Right renal pelvis (tissue), 4 donors: ENCODE measurements around the gene SH2D2A. TPM values are rescaled to one million over a fixed set of nuclear protein-coding genes. Genes with fewer than 3 reads are reported as not detected.

Experiments used
- DNase-seq, 4 donors: peaks; one replicate each; pipeline ENCODE4 v3.0.0-alpha.2; 2013; ENCODE audit warnings: low read depth in 4 of 4, low spot score in 3 of 4, missing footprints in 1 of 4
- polyA plus RNA-seq, 4 donors: library from polyadenylated mRNA; unstranded; fragments of 120-200 nt; gene quantifications; one replicate each; pipeline ENCODE4 v1.2.1, GENCODE V29; 2013; ENCODE audit not compliant: insufficient read length in 4 of 4

SH2D2A gene
- polyA plus RNA-seq, 4 donors: 0.71 to 0.79 (median 0.76) TPM

- DNase-seq: no peak
These were observed 11.9 kb upstream of the SH2D2A start for GRCh38 chr1:156828400-156829124.

GRCh38 chr1:156826630-156827029 is 10.0 kb upstream of the SH2D2A start:
- DNase-seq: no peak

GRCh38 chr1:156823210-156823790 is 6.7 kb upstream of the SH2D2A start:
- DNase-seq: no peak

GRCh38 chr1:156822680-156823079 is 6.0 kb upstream of the SH2D2A start:
- no peak for DNase-seq

- DNase-seq: no peak
These were observed 5.2 kb upstream of the SH2D2A start for GRCh38 chr1:156821801-156822200.

GRCh38 chr1:156815961-156816422 is 656 bp downstream of the SH2D2A start:
- DNase-seq: no peak

GRCh38 chr1:156815307-156815826 is 1.3 kb downstream of the SH2D2A start:
- peak; percentile 51 to 70 (median 68) for DNase-seq

- no peak for DNase-seq
These were observed 1.9 kb downstream of the SH2D2A start for GRCh38 chr1:156814571-156815260.

- no peak for DNase-seq
These were observed 2.7 kb downstream of the SH2D2A start for GRCh38 chr1:156813750-156814570.

GRCh38 chr1:156813298-156813697 is 3.4 kb downstream of the SH2D2A start:
- DNase-seq: no peak

GRCh38 chr1:156812293-156812990 is 4.2 kb downstream of the SH2D2A start:
- DNase-seq: no peak

- no peak for DNase-seq
These were observed 5.5 kb downstream of the SH2D2A start for GRCh38 chr1:156811168-156811567.

GRCh38 chr1:156809711-156810366 is 6.8 kb downstream of the SH2D2A start:
- DNase-seq: no peak

- no peak for DNase-seq
These were observed 7.4 kb downstream of the SH2D2A start for GRCh38 chr1:156809281-156809680.

- no peak for DNase-seq
These were observed 8.2 kb downstream of the SH2D2A start for GRCh38 chr1:156808186-156809030.

- DNase-seq: no peak
These were observed 9.0 kb downstream of the SH2D2A start for GRCh38 chr1:156807627-156808026.

- DNase-seq: no peak
These were observed 9.9 kb downstream of the SH2D2A start for GRCh38 chr1:156806512-156807440.
